ENCODE results near the gene PKIB.
"Not testable (repeated sequence)": the region's sequence is repeated elsewhere in the genome, so short reads cannot be mapped to it uniquely, and the experiment has no call there.

Gene PKIB, protein sequence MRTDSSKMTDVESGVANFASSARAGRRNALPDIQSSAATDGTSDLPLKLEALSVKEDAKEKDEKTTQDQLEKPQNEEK

DNA sequence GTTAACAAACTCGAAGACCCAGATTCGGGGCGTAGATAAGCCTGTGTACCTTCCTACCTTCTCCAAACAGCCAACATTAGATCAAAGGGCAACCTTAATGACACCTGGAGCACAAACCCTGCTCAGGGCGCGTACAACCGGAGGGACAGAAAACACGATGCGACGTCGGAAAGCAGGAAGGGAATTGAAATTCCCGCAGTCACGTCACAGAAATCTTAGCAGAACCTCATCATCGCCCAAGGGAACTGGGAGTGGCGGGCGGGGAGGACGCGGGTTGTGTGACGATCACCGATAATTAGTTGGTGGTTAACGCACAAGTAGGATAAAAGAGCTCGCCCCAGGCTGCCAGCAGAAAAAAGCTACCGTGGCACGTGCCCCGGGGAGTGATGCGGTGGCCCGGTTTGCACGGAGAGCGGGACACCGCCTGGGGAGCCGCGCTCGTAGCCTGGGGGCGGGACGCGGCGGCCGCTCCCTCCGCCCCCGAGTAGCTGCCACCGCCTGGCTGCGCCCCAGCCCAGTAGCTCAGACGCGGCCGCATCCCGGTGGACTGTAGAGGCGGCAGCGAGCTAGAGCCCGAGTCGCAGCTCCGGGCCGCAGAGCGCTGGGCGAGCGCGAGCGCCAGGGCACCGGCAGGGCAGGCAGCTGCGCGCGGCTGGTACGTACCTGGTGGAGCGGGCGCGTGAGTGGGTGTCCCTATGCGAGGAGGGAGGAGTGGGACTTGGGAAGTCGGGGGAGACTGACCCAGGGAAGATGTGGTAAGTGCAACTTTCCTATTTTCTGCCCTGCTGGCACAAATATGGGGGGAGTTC lies at the start of gene PKIB:
TSS of gene PKIB (plus strand) at position 525 of the 809 bp plus-strand sequence. CDS start 107,390 bp downstream, outside the sequence.
- DNase-seq, result peak; percentile 45 to 73

DNA sequence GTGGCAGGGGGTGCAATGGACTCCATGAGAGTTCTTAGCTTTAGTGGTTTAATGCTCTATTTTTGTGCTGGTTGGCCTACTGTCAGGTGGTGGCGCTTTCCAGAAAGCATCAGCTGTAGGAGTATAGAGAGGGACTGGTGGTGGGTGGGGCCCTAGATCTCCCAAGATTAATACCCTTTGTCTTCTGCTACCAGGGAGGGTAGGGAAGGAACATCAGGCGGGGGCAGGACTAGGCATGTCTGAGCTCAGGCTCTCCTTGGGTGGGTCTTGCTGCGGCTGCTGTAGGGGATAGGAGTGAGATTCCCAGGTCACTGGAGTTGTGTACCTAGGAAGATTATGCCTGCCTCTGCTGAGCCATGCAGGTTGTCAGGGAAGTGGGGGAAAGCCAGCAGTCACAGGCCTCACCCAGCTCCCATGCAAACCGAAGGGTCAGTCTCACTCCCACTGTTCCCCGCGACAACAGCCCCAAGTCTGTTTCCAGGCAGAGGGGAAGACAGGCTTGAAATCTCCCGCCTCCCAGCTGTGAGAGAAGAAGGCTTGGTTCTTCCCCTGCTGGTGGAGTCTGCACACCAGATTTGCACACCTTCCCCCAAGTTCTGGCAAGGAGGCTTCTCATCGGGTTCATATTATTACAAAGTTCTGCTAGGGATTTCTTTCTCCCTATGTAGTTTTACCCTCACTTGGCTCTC lies 46.7 kb upstream of the PKIB start:
- DNase-seq, result no peak

DNA sequence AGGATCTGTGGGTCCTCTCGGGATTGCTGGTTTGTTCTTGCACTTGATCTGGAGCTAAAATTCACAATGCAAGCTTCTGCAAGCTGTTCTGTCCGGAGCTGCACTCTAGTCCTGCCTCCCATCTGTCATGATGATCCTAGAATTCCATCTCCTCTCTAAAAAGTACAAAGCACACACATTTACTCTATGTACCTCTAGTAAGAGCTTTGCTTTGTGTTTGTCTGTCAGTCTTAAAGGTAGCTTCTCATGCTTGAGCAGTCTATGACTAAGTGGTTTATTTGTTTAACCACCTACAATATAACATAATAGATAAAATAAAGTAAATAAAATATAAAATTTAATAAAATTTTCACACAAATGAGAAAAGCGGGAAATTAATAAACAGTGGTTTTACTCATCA lies 46.0 kb upstream of the PKIB start:
- DNase-seq, result no peak

GRCh38 chr6:122565708-122566107 lies 44.5 kb upstream of the PKIB start:
- no peak for DNase-seq

DNA sequence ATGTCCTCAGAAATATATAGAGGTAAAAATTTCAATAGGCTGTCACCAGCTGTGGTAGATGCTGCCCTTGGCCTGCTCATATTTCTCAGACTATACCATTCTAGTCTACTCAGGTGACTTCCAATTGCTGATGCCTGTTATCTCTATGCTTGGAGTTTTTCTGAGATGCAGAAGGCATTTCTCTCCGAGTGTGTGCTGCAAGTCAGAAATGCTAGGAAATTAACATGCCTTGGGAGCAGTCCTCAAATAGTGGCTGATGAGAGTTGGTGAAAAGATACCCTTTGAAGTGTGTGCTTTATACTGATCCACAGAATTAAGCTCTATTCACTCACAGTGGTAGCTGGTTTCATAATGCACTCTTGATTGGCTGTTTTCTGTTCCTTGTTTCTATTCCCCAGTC lies 43.2 kb upstream of the PKIB start:
- DNase-seq, result no peak

- DNase-seq, result no peak
Observed at GRCh38 chr6:122568350-122568749, 41.9 kb upstream of the PKIB start.

GRCh38 chr6:122568797-122569221 lies 41.4 kb upstream of the PKIB start:
- no peak for DNase-seq

GRCh38 chr6:122569230-122569771 lies 40.9 kb upstream of the PKIB start:
- no peak for DNase-seq

DNA sequence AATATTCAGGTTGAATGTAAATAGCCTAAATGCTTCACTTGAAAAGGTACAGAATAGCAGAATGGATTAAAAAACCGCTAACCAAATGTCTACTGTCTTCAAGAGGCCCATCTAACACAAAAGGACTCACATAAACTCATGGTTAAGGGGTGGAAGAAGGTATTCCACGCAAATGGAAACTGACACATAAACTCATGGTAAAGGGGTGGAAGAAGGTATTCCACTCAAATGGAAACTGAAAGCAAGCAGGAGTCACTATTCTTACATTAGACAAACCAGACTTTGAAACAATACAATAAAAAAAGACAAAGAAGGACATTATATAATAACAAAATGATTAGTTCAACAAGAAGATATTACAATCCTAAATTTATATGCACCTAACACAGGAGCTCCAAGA lies 38.3 kb upstream of the PKIB start:
- no peak for DNase-seq

GRCh38 chr6:122576888-122577287 lies 33.3 kb upstream of the PKIB start:
- no peak for DNase-seq

DNA sequence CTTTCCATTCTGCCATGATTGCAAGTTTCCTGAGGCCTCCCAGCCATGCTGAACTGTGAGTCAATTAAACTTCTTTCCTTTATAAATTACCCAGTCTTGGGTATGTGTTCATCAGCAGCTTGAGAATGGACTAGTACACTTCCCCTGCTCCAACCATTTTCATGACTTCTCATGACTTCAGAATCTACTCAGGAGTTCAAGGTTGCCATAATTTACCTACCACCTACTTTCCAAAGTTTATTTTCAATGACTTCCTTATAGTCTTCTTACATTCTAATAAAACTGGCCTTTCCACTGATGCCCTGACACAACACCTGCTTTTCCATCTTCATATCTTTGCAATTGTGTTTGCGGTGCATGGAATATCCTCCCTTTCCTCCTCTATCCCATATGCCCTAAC lies 31.2 kb upstream of the PKIB start:
- no peak for DNase-seq

- DNase-seq, result no peak
Observed at GRCh38 chr6:122580737-122581136, 29.5 kb upstream of the PKIB start.

DNA sequence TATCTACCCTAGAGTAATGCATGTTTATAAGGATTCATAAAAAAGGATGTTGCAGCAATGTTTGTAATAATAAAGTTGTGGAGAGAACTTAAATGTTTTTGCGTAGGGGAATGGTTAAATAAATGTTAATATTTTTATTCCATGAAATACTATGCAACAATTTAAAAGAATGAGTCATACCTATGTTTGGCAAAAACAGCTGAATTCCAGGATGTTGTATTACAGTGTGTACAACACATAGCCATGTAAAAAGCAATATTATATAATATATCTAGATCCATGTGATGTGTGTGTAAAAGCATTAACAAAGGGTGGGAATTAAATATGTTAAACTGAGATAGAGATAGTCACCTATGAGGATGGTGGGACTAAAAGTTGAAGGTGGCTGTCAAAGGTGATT lies 21.1 kb upstream of the PKIB start:
- DNase-seq, result no peak

DNA sequence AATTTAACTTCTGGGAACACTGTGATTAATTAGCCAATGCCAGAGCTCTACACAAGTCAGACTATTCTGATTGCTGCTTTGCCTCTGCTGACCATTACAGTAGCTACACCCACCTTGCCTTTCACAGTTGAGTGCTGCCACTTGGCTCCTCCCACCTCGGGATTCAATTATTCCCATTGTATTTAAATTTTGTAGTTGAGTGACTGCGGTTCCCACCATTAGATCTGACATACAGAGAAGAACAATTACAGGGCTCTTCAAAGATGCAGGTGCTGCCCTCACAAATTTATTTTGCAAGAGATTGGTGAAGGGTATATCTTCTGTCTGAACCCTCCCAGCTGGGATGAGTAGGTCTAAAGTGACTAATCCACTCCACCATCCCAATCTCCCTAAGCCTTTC lies 11.9 kb upstream of the PKIB start:
- DNase-seq, result not testable (repeated sequence)

DNA sequence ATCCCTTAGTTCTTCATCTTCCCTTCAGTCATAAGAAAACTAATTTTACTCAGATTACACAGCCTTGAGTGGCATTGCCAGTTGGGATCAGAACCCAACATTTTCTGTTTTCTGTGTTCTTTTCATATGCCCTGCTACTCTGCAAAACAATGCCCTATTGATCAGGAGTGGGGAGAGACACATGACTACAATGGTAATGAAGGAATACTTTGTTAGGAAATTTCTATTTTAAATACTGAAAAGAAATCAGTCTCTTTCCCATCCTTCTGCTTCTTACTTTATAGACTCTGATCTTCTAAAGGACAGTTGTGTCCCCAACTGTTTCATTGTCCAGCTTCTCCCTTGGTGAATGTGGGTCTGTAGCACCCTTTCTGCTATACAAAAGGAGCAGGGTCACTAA lies 5.5 kb upstream of the PKIB start:
- DNase-seq, result no peak

DNA sequence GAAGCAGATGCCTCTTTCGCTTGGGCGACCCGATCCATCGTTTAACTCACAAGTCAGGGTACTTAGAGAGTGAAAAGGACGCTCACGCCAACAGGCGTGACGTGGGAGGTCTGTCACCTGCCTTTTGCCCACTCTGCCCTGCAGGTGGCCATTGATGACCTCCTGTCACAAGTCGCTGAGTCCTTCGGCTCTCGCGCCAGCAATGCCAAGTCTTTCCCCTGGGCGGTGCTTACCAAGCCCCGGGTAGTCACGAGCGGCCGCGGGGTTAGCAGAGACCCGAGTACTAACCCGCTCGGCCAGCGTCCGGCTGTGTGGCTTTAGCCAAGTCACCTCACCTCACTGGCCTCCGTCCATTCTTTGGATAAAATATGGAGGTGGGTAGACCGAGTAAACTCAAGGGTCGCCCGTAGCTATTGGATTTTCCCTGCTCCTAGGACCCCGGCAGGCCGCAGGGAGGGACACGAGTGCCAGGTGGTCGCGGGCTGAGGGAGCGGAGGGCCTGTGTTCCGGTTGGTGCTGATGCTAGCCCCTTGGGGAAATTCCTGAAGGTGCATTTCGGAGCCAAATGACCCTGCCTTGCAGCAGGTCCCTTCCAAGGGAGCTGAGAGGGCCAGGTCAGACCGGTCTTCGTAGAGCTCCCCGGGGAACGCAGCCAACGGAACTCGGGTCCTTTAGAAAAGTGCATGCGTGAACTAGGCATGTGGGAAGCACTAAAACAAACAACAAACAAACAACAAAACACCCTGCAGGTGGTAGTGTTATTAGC lies 668 bp downstream of the PKIB start:
- peak; percentile 27 to 45 for DNase-seq

DNA sequence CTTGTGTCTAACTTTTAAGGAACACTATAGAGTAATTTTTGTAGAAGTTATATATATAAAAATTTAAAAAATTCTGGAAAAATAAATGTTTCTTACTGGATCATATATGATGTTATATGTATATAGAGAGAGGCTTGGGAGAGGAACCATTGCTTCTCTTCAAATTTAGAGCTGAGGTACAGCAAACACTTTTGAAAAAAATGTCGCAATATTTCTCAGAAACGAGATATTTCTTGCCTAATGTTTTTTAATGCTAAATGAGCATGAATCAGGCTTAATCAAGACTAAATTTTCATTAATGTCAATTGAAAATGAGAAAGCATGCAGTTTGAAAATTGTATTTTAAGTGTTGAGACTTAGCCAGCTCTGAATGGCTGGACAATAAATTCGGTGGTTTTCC lies 2.6 kb downstream of the PKIB start:
- DNase-seq, result no peak

DNA sequence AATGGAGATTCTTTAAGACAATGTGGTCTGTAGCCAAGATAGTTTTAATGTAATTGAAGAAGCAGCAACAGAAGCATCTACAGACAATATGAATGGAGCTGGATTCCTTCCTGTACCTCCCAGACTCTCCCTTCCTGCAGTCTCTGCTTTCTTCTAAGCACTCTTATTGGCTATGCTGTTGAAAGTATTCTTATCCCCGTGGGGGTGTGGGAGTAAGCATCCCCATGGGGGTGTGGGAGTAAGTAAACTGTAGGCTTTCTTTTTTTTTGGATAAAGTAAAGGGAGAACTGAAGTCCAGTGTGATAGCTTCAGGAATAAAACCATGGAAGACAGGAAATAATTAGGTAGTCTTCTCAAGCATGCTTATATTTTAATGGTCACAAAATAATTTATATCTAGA lies 4.1 kb downstream of the PKIB start:
- DNase-seq, result no peak

DNA sequence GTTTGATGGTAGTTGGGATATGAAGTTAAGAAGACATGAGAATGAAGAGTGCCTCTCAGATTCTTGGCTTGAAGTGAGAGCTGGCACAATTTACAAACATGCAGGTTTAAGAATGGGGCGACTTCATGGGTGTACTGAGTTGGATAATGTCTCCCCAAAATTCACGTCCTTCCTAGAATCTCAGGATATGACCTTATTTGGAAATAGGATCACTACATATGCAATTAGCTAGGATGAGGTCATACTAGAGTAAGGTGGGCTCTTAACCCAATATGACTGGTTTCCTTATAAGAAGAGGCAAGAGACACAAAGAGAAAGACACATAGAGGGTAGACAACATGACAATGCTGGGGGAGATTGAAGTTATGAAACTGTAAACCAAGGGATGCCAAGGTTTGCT lies 5.2 kb downstream of the PKIB start:
- no peak for DNase-seq

GRCh38 chr6:122616877-122617276 lies 6.7 kb downstream of the PKIB start:
- DNase-seq, result no peak

- no peak for DNase-seq
Observed at GRCh38 chr6:122619309-122619708, 9.1 kb downstream of the PKIB start.

DNA sequence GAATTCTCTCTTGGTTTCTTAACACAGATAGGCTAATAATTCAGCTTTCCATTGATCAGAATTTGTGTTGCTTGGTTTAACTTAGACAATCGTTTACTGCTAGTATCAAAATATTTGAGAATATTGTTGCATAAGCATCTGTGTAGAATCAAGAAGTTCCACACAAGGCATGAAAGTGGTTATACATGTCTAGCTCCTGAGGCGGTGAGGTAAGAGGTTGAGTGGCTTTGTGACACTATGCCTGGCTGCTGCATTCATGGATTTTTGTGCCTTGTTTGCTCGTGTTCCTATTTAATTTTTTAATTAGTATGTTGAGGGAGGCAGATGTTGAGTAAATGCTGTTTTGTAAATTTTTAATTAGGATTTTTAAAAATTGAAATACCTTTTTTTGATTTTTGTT lies 10.2 kb downstream of the PKIB start:
- no peak for DNase-seq

GRCh38 chr6:122620902-122621301 lies 10.7 kb downstream of the PKIB start:
- DNase-seq, result peak in 1 of 2 experiments; percentile 36
